Measurements from ENCODE around the gene HOXD10. TPM values are rescaled to one million over a fixed set of nuclear protein-coding genes. Genes with fewer than 3 reads are reported as not detected.

HOXD10 gene
- total RNA-seq, 1 donor from 2014 or later, result 4.4 TPM

DNA sequence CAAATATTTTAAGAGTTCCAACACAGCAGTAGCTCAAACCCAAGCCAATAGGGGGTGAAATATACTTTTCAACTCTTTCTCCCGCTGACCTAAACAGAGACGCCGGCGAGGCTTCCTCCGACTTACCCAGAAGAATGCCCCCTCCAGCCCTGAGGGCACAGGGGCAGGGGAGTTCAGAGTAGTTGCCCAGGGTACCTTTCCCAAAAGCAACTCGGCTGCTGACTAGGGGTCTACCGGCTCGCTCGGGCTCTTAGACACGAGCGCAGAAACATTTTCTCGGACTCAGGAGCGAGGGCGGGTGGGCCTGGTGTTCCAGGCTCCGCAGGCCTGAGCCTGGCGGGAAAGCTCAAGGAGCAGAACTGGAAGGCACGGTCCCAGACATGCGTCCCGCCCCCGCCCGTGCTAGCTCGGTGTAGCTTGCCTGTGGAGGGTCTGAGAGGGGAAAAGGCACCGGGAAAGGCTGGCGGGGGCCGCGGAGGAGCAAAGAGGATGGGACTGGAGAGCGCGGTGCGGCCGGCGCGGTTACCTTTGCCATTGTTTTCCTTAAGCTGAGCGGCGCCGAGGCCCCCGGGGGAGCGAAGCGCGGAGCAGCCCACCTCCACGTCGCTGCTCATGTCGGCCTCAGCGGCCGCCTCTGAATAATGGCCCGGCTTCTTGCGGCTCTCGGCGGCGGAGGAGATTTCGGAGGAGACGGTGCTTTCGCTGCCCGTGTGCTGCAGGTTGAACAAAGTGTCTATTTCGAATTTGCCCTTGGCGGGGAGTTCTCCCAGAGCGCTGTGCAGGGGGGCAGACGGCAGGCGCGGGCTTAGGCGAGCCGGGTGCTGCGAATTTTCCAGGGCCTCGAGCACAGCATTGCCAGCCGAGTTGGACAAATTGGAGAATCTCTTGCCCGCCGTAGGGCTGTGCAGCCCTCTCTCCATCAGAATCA is 33.5 kb upstream of the HOXD10 start:
- no peak for DNase-seq (ENCODE audit: low spot score)

DNA sequence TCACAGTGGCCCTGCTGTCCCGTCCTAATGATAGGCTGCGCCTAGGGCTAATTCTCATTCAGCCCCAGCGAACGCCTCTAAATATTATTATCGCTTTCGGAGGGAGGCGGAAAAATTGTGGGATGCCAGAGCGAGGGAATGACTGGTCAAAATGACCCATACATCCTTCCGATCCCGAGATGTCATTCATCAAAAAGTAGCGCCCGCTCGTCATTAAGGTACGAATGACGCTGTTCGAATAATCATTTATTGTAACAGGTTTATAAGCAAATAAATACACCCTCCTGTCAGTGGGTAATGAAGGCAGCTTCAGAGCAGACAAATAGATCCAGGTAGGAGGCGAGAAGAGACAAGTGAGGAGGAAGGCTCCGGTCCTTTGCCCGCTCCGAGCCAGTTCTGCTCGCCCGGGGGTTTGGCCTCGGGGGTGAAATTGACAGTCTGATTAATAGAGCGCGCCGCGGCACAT is 32.7 kb upstream of the HOXD10 start, which contains the start of gene EVX2:
Gene EVX2, minus strand, starts transcription at position 167 of the 466 bp plus-strand sequence. CDS start 186 bp downstream, outside the sequence.
- no peak for DNase-seq (ENCODE audit: low spot score)

DNA sequence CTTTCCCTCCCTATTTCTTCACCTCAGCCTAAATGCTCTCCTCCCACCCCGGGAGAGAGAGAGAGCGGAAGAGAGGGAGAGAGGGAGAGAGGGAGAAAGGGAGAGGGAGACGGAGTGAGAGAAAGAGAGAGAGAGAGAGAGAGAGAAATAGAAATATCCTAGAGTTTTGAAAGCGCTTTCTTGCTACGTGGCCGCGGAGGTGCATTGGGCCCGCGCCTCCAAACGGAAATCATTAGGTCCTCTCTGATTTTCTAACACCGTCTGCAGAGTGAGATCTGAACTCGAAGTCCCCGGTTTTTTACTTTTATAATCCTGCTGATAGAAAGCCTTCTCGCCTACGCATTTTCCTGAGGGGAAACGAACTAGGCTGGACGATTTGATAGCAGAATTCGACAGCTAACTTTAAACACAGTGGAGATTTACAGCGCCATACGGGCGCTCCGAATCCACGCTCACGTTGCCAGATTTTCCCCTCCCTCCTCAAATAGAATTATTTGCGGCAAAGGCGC is 31.9 kb upstream of the HOXD10 start:
- no peak for DNase-seq (ENCODE audit: low spot score)

DNA sequence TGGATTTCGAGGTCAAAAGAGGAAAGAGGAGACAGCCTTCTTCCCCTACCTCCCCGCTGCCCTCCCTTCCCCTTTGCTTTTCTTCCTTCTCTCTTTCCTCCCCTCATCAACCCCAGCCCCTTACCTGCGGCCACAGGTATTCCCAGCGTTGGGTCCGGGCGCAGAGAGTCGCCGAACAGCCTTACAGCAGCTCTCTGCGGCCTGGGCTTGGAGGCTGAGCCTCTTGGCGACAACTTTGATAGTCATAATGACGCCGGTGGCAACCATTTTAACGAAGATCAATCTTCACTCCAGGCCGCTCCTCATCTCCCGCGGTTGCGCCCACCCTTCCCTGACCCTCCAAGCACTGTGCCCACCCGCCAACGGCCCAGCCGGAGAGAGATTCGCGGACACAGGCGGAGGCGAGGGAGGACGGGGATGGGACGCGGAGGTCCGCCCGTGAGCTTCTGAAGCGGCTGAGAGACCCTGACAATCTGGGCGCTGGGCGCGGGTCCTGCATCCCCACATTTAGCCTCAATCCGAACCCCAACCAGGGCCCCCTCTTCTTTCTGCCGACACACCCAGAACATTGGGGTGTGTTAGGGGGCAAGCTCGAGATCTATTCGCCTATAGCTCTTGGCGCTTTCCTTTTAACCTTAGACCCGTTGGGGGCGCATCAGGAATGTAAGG is 31.3 kb upstream of the HOXD10 start:
- DNase-seq (ENCODE audit: low spot score), result no peak

DNA sequence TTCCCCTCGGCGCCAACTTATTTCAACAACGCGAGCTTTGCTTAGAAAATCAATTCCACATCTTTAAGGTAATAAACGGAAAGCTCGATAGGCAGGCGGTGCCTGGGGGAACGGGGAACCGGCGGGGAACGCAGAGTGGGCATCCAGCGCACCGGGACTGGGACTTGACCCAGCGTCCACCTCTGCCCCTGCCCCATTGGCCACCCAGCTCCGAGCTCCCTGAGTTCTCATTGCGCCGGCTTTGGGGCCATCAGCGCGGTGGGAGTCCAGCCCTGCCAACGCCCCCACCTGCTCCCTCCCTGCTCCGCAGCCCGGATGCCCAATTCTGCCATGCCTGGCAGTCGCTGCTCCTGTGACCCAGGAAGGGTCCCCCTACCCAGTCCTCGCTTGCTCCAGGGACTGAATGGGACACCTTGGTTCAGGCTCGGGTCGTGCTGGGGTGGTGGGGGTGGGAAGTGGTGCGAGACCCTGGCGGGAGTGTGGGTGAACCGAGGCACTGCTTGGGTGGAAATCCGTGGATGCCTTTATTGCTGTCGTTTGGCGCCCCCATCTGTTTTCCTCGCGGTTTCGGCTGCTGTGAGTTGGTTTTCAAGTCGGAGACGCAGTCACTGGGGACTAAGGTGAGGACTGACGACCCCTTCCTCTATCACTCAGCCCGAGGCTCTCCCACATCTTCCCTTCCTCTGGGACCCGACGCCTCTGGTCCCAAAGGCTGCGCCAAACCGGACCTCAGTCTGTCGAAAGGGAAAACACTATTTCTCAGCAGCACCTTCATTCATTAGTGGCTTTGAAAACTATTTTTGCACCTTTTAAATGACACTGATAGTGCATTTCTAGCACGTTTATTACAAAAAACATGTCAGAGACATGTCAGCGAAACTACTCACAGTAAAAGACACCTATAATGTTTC is 30.5 kb upstream of the HOXD10 start:
- no peak for DNase-seq (ENCODE audit: low spot score)

DNA sequence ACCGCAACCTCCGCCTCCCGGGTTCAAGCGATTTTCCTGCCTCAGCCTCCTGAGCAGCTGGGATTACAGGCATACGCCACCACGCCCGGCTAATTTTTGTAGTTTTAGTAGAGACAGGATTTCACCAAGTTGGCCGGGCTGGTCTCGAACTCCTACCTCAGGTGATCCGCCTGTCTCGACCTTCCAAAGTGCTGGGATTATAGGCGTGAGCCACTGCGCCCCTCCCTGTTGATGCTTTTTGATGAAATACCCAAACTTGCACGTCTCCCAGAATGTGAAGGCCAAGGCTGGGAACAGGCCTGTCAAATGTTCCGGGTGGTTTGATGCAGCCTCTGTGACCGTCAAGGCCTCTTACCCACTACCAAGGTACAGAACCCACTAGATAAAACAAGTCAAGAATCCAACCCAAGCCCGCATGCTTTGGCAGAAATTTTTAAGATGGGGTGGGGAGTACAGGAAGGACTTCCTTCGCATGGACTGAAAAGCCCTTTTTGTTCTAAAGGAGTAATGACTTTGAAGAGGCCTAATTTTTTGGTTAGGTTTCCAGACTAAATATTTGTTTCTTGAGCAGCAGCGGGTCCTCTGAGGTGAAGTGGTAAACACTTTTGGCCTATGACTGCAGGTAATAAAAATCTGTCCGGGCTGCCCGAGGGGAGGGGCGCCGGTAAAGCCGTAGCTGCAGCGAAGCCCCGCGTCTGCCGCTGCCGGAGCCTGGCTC is 29.1 kb upstream of the HOXD10 start:
- DNase-seq (ENCODE audit: low spot score), result no peak

DNA sequence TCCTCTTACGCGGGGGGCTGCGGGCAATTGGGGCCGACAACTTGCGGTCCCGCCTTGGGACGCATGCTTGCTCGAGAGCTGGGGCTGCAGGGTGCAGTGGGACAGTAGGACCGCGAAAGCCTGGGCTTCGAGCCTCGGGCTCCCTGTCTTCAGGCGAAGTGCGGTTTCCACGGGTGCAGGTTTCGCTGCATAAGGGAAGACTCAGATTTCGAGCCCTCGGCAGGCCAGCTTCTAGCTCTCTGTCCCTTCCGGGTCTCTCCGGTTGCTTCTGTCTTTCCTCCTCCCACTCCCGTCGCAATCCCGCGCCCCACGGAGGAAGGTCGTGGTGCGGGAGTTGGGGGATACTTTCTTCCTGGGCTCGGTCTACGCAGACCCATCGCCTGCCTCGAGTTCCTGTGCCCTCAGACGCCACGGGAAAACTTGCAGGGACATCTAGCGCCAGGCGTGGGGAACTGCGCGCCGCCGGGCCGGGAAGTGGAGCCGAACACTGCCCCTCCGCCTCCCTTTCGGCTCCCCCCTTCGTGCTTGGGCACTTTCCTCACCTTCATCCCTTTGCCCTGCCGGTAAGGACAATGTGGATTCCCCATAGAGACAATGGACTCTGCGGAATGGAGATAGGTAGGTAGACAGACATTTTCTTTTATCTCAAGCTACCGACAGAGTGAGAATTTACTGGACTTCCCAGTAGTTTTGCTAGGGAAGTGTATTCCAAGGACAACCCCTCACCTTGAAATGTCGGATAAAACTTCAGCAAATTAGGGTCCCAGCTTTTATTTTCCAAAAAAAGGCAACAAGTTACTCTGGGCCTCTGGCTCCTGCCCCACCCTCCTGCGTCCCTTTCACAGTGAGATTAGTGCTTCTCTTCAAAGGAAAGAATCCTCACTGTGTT is 28.3 kb upstream of the HOXD10 start:
- no peak for DNase-seq (ENCODE audit: low spot score)

DNA sequence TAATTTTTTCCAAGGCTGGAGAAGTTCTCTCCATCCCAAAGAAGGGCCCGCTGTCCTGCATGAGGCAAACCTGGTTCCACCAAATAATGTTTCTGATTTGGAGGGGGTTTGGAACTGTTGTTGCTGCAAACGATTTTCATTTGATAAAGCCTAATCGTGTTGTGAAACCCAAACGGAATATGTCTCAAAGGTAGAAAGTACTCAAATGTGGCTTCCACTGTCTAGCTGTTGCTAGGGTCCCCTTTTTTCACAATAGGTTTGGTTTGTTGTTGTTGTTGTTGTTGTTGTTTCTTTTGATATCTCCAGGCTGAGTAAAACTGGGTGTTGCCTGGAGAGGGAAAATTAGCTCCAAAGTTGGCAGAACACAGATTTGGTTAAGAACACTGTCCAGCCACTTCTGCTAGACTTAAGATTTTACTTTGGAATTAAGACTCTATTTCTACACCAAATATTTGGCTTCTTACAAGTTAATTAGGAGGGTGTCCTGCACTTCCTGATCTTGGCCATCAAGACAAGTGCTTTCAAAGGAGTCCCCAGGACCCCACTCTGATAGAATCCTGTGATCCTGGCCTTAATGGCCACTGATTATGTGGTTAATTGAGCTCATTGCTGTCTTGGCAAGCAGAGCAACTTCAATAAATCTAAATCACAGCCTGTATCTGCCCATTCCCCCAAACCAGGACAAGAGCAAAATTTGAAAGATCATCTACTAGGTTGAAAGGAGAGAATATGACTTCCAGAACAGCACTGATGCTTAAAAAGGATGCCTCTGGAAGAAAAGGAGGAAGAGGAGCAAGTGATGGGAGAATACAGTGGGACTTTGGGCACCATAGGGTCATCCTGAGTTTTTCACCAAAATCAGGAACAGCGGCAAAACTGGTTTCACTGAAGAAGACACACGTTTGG is 27.4 kb upstream of the HOXD10 start:
- DNase-seq (ENCODE audit: low spot score), result no peak

DNA sequence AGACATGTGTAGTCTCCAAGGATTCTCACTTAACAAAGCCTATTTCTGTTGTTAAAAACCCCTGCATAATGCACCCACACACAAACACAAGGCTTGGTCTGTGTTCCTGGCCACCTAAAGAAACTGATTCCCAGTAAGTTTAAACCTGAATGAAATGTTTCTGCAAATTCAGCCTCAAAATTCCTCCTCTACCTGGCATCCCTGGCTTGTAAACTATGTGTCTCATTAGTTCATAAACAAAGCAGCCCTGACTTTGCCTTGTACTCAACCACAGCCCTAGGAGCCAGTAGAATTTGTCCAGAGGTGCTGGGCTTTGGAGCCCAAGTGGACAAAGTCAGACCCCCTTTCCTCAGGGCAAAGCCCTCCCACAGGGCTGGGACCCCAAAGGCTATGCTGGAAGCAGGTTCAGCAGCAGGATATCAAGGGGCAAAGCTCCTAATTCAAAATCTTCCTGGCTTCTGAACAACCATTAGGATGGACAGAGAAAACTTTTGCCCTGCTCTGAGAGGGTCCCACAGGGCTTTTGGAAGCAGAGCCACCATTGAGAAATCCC is 26.7 kb upstream of the HOXD10 start:
- no peak for DNase-seq (ENCODE audit: low spot score)

DNA sequence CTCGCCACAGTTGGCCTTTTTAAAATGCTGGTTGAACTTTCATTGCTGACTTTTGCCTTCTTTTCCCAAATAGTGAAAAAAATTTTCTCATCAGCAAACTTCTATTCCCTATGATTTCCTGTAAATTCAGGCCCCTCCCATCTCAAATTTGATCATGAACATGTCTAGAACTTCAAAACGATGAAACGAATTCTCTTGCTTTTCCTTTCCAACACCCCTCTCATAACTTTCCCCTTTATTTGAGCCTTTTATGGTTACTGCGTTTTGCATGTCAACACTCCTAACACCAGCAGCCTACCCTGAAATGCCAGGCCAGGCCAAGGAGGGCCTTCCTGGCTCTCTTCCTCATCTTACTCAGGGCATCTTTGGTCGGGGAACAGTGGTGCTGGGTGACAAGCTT is 25.7 kb upstream of the HOXD10 start:
- DNase-seq (ENCODE audit: low spot score), result no peak

DNA sequence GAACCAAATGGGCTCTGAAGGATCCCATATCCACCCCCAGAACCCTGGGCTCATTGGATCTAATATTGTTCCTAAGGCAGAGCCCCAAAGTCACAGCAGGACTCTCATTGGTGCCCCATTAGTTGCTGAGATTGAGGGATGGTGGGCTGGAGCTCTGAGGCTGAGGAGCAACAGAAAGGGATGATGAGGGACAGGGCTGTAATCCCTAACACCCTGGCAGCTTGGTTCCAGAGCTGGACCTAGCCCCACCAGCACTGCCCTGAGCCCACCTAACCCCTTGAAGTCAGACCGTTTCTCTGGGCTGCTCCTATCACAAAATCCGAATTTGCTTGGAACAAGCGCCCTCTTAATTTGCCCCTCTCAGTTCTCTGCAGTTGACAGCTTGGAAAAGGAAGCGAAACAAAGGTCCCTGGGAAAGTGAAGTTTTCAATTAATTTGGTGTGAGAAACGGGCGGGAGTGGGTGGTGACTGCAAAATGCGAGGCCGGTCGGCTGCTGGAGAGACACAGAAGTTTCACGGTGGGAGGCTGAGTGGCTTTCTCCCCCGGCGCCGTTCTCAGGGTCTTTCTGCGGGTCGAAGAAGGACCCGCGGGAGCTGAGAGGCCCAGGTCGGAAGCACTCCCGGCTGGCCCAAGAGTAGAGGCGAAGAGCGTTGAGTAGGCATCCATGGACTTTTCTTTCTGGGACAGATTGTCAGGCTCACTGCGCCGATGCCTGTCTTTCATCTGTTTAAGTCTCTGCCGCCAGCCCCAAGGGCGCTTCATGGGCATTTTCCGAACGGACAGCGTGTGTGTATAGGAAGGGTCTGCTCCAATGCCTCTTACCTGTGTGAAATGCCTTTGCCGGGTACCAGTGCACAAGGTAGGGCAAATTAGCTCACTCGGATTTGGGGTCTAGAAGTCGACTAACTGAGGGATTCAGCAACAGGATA is 25.0 kb upstream of the HOXD10 start:
- DNase-seq (ENCODE audit: low spot score), result no peak

DNA sequence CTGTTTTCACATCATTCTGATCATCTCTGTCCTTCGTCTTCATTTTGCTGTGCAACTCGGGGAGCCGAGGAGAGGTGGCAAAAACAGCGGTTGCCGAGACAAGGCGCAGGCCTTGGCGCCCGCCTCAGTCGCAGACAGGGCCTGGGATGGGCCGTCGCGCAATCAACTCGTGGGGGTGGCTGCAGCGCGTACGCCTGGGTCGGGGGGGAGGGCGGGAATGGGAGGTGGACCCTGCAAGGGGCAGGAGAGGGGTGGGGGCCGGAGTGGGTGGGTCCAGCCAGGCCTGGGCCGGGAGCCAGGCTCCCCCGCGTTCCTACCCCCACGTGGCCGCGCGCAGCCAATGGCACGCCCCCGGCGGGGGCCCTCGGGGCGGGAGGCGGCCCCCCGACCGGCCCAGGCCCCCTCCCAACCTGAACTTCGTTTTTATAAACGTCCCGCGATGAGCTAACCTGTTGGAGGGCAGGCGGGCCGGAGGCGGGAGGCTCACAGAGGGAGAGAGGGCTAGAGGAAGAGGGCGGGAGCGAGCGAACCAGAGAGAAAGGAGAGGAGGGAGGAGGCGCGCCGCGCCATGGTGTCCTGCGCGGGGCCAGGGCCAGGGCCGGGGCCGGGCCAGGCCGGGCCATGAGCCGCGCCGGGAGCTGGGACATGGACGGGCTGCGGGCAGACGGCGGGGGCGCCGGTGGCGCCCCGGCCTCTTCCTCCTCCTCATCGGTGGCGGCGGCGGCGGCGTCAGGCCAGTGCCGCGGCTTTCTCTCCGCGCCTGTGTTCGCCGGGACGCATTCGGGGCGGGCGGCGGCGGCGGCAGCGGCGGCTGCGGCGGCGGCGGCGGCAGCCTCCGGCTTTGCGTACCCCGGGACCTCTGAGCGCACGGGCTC is 24.1 kb upstream of the HOXD10 start, which contains the start of gene HOXD13:
Gene HOXD13, plus strand, starts transcription at position 452 of the 875 bp plus-strand sequence. Its CDS starts 170 bp downstream, at position 622.
- no peak for DNase-seq (ENCODE audit: low spot score)

DNA sequence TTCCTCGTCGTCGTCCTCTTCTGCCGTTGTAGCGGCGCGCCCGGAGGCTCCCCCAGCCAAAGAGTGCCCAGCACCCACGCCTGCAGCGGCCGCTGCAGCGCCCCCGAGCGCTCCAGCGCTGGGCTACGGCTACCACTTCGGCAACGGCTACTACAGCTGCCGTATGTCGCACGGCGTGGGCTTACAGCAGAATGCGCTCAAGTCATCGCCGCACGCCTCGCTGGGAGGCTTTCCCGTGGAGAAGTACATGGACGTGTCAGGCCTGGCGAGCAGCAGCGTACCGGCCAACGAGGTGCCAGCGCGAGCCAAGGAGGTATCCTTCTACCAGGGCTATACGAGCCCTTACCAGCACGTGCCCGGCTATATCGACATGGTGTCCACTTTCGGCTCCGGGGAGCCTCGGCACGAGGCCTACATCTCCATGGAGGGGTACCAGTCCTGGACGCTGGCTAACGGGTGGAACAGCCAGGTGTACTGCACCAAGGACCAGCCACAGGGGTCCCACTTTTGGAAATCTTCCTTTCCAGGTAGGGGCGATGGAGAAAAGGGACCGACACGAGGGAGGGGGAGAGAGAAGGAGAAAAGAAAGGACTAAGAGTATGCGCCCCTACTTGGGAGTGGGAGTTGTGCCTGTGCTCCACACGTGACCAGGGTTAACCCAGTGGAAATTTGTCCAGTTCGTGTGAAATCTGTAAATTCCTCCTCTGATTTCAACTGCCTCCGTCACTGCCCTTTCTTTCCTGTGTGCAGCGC is 23.3 kb upstream of the HOXD10 start:
- no peak for DNase-seq (ENCODE audit: low spot score)

DNA sequence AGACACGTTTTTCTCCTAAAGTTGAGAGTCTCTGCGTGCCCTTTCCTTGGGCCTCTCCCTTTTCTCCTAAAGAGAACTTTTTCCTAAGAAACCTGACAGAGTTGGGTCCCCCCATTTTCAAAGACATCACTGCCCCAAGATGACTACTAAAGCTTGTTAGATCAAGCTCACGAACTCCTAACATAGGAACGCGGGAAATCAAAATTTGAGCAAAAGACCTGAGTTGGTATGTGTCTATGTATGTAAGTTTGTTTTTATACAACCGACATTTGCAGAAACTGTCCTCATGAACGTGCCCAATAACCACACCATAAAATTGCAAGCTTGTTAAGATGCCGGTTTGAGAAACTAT is 22.7 kb upstream of the HOXD10 start:
- no peak for DNase-seq (ENCODE audit: low spot score)

DNA sequence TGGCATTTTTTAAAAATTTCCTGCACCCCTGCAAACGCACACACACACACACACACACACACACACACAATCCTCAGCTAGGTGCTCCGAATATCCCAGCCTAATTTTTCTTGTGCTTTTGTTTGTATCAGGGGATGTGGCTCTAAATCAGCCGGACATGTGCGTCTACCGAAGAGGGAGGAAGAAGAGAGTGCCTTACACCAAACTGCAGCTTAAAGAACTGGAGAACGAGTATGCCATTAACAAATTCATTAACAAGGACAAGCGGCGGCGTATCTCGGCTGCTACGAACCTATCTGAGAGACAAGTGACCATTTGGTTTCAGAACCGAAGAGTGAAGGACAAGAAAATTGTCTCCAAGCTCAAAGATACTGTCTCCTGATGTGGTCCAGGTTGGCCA is 22.2 kb upstream of the HOXD10 start:
- DNase-seq (ENCODE audit: low spot score), result no peak

DNA sequence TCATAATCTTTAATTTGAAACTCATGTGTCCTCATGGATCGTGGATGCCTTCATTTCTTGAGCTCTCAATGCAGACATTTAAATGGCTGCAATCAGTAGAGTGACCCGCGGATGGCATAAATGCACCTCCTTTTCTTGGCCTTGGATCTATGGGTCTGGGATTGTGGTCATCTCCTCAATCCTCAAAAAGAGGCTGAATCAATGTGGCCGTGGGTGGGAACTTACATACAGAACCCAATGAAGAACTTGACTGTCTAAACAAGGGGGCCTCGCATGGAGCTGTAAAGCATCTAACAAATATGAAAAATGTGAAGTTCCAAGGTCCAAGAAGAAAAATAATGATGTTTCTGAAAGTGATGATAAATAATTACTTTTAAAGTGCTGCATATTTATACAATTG is 21.2 kb upstream of the HOXD10 start:
- no peak for DNase-seq (ENCODE audit: low spot score)
